ENCODE data around the gene EXOSC9.

DNA sequence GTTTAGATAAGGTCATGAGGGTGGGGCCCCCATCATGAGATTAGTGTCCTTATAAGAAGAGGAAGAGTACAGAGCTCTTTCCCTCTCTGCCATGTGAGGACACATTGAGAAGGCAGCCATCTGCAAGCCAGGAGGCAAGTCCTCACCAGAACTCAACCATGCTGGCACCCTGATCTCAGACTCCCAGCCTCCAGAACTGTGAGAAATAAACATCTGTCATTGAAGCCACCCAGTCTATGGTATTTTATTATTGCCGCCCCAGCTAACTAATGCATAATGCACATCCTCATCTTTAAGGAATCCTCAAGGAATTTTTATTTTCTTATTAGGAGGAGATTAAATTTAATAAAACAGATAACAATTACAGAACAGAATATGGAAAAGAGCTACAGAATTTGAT is 16.7 kb upstream of the EXOSC9 start:
- TF ChIP-seq, protein P1, sequence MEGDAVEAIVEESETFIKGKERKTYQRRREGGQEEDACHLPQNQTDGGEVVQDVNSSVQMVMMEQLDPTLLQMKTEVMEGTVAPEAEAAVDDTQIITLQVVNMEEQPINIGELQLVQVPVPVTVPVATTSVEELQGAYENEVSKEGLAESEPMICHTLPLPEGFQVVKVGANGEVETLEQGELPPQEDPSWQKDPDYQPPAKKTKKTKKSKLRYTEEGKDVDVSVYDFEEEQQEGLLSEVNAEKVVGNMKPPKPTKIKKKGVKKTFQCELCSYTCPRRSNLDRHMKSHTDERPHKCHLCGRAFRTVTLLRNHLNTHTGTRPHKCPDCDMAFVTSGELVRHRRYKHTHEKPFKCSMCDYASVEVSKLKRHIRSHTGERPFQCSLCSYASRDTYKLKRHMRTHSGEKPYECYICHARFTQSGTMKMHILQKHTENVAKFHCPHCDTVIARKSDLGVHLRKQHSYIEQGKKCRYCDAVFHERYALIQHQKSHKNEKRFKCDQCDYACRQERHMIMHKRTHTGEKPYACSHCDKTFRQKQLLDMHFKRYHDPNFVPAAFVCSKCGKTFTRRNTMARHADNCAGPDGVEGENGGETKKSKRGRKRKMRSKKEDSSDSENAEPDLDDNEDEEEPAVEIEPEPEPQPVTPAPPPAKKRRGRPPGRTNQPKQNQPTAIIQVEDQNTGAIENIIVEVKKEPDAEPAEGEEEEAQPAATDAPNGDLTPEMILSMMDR (IDR thresholded peaks at IDR 0.05), result no peak
- TF ChIP-seq SREBF2 (IDR thresholded peaks at IDR 0.05) (no peak), RAD21 (conservative IDR thresholded peaks at IDR 0.05 in 1 of 2, IDR thresholded peaks at IDR 0.05 in 1 of 2) (no peak), REST (IDR thresholded peaks at IDR 0.05) (no peak), FOSL2 (IDR thresholded peaks at IDR 0.05) (no peak), FOSL2 (CRISPR knock-in tag; IDR thresholded peaks at IDR 0.05) (no peak)
- TF ChIP-seq, protein P2, sequence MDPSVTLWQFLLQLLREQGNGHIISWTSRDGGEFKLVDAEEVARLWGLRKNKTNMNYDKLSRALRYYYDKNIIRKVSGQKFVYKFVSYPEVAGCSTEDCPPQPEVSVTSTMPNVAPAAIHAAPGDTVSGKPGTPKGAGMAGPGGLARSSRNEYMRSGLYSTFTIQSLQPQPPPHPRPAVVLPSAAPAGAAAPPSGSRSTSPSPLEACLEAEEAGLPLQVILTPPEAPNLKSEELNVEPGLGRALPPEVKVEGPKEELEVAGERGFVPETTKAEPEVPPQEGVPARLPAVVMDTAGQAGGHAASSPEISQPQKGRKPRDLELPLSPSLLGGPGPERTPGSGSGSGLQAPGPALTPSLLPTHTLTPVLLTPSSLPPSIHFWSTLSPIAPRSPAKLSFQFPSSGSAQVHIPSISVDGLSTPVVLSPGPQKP (IDR thresholded peaks at IDR 0.05; ENCODE audit: low read depth, low read length), result no peak

All from A549 (cell line).